Placental epithelial cell (primary cell): ENCODE data around the gene KRTAP10-7. TPM values are rescaled to one million over a fixed set of nuclear protein-coding genes. Genes with fewer than 3 reads are reported as not detected.

ENCODE experiments used
- total RNA-seq: library from RNA; depleted of rRNA; stranded (reverse); fragments of >200 nt; gene quantifications from 2 replicates; pipeline ENCODE4 v1.2.3, GENCODE V29; 2012

The KRTAP10-7 gene, protein sequence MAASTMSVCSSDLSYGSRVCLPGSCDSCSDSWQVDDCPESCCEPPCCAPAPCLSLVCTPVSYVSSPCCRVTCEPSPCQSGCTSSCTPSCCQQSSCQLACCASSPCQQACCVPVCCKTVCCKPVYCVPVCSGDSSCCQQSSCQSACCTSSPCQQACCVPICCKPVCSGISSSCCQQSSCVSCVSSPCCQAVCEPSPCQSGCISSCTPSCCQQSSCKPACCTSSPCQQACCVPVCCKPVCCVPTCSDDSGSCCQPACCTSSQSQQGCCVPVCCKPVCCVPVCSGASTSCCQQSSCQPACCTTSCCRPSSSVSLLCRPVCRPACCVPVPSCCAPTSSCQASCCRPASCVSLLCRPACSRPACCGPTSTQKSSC
- total RNA-seq, result not detected in 2 replicates

DNA sequence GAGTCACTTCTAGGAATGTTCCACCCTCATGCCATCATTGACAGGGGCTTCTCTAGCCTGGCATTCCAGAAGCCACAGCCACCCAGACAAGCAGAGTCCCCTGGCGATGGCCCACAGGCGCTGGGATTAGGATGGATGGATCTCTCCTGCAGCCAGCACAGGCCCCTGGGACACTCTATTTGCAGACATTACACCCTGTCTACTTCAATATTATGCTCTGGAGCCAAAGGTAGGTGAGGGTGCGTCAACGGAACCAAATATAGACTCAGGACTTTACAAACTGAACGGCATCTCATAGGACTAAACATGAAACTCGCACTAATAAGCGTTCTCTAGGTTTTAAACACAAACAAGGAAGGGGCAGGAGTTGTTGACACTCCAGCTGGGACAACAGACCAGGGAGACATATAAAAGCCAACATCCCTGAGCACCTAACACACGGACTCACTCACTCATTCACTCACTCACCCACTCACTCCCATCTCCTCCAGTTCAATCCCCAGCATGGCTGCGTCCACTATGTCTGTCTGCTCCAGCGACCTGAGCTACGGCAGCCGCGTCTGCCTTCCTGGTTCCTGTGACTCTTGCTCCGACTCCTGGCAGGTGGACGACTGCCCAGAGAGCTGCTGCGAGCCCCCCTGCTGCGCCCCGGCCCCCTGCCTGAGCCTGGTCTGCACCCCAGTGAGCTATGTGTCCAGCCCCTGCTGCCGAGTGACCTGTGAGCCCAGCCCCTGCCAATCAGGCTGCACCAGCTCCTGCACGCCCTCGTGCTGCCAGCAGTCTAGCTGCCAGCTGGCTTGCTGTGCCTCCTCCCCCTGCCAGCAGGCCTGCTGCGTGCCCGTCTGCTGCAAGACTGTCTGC lies at the start of gene KRTAP10-7:
KRTAP10-7 (plus strand) TSS at position 480 of the 861 bp plus-strand sequence; CDS start at position 505, 25 bp downstream.

DNA sequence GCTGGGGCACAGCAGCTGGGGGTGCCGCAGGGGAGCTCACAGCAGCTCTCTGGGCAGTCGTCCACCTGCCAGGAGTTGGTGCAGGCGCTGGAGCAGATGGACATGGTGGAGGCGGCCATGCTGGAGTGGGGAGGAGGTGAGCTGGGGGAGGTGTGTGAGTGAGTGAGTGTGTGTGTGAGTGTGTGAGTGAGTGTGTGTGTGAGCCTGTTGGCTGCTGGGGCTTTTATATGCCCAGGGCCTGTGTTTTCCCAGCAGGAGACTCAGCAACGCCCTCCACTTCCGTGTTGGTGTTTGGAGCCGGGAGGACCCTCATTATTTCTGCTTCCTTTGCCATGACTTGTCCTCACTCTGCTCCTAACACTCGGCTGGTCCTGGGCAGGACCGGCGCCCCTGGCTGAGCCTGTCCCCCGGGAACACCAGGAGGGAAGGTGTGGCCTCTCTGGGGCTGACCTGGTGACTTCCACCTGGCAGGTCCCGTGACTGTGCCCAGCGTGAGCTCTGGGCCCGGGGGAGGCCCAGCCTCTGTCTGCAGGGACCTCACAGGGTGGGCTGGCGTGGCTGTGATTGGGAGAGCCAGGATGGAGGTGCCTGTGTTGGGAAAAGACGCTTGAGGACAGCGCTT lies 48.9 kb upstream of the KRTAP10-7 start, which contains the start of gene KRTAP10-2:
KRTAP10-2 (minus strand) TSS at position 166 of the 622 bp plus-strand sequence; CDS start at position 119, 47 bp downstream.

DNA sequence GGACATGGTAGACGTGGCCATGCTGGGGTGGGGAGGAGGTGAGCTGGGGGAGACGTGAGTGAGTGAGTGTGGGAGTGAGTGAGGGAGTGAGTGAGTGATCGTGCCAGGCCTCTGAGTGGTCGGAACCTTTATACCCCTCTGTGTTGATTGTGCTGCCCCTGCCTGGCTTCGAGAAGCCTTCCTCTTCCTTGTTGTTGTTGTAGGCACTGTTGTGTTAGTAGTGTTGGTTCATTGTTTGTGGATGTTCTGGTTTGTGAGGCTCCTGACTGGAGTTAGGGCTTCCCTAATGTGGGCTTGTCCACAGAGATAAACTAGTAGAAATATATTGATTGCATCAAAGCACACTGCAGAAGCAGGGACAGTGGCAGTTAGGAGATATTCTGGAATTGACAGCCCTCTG lies 41.7 kb upstream of the KRTAP10-7 start, which contains the start of gene KRTAP10-3:
KRTAP10-3 (minus strand) TSS at position 101 of the 400 bp plus-strand sequence; CDS start at position 21, 80 bp downstream.

DNA sequence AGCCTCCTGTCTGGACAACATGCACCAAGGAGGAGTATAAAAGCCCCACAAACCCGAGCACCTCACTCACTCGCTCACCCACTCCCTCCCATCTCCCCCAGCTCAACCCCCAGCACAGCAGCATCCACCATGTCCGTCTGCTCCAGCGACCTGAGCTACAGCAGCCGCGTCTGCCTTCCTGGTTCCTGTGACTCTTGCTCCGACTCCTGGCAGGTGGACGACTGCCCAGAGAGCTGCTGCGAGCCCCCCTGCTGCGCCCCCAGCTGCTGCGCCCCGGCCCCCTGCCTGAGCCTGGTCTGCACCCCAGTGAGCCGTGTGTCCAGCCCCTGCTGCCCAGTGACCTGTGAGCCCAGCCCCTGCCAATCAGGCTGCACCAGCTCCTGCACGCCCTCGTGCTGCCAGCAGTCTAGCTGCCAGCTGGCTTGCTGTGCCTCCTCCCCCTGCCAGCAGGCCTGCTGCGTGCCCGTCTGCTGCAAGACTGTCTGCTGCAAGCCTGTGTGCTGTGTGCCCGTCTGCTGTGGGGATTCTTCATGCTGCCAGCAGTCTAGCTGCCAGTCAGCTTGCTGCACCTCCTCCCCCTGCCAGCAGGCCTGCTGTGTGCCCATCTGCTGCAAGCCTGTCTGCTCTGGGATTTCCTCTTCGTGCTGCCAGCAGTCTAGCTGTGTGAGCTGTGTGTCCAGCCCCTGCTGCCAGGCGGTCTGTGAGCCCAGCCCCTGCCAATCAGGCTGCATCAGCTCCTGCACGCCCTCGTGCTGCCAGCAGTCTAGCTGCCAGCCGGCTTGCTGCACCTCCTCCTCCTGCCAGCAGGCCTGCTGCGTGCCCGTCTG lies 26.6 kb upstream of the KRTAP10-7 start, which contains the start of gene KRTAP10-4:
KRTAP10-4 (plus strand) TSS at position 100 of the 827 bp plus-strand sequence; CDS start at position 130, 30 bp downstream.

DNA sequence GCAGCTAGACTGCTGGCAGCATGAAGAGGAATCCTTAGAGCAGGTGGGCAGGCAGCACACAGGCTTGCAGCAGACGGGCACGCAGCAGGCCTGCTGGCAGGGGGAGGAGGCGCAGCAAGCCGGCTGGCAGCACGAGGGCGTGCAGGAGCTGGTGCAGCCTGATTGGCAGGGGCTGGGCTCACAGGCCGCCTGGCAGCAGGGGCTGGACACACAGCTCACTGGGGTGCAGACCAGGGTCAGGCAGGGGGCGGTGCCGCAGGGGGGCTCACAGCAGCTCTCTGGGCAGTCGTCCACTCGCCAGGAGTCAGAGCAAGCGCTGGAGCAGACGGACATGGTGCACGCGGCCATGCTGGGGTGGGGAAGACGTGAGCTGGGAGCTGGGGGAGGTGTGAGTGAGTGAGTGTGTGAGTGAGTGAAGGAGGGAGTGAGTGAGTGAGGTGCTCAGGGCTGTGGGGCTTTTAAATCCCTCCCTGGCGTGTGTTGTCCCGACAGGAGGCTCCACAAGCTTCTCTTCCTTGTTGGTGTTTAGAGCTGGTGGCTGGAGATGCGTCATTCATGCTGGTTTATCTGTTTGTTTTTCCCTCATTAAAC lies 20.1 kb upstream of the KRTAP10-7 start, which contains the start of gene KRTAP10-5:
KRTAP10-5 (minus strand) TSS at position 374 of the 591 bp plus-strand sequence; CDS start at position 348, 26 bp downstream.

DNA sequence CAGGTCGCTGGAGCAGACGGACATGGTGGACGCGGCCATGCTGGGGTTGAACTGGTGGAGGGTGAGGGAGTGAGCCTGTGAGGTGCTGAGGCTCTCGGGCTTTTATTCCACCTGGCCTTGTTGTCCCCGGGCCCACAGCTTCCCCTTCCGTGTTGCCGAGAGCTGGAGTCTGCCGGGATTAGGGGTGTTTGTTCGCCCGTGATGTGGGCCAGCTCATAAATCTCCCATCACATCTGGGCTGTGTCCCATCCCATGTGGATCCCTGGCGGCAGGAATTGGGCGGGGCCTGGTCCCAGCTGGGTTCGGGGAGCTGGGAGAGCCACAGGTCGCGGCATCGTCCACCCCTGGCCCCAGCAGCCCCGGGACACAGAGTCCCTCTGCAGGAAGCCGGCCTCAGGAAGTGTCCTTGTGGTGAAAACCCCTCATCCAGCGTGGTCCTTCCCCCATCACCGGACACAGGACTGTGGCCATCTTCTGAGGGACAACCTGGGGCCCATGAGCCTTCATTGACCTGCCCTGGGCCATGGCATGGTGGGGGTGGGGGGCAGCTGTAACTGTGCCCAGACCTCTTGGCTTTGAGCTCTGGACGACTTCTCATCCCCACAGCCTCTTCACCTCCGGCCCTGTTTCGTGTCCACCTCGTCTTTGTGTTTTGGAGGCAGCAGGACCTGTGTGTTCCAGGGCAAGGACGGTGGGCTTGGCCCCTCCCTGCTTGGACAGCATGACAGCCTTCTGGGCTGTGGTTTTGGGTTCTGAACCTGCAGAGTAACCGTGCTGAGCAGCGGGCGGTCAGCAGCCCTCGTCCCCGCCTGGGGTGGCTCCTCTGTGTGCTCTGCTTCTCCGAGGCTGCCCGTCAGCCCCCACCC lies 7.7 kb upstream of the KRTAP10-7 start, which contains the start of gene KRTAP10-6:
KRTAP10-6 (minus strand) TSS at position 60 of the 866 bp plus-strand sequence; CDS start at position 39, 21 bp downstream.

DNA sequence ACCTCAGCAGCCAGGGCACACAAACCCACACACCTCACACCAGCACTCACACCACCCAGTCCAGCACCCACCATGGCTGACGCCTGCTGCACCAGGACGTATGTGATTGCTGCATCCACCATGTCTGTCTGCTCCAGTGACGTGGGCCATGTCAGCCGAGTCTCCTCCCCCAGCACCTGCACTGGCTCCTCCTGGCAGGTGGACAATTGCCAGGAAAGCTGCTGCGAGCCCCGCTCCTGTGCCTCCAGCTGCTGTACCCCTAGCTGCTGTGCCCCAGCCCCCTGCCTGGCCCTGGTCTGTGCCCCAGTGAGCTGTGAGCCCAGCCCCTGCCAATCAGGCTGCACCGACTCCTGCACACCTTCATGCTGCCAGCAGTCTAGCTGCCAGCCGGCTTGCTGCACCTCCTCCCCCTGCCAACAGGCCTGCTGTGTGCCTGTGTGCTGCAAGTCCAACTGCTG lies 11.7 kb downstream of the KRTAP10-7 start, which contains the start of gene KRTAP10-8:
KRTAP10-8 (plus strand) TSS at position 51 of the 458 bp plus-strand sequence; CDS start at position 73, 22 bp downstream.

DNA sequence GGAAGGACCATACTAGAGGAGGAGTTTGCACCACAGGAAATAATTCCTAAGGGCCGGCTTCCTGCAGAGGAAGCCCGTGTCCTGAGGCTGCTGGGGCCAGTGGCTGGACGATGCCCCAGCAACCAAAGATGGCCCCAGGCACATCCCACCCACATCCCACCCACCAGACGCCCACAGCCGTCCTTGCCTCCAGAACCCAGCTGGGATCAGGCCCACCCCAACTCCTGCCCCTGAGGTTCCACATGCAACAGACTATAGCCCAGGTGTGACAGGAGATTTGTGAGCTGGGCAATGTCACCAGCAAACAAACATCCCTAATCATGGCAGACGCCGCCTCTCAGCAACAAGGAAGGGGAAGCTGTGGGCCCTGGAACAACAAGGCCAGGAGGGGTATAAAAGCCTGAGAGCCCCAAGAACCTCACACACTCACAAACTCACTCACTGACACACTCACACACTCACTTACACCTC lies 26.3 kb downstream of the KRTAP10-7 start, which contains the start of gene KRTAP10-9:
KRTAP10-9 (plus strand) TSS at position 421 of the 471 bp plus-strand sequence. CDS start 79 bp downstream, outside the sequence.

DNA sequence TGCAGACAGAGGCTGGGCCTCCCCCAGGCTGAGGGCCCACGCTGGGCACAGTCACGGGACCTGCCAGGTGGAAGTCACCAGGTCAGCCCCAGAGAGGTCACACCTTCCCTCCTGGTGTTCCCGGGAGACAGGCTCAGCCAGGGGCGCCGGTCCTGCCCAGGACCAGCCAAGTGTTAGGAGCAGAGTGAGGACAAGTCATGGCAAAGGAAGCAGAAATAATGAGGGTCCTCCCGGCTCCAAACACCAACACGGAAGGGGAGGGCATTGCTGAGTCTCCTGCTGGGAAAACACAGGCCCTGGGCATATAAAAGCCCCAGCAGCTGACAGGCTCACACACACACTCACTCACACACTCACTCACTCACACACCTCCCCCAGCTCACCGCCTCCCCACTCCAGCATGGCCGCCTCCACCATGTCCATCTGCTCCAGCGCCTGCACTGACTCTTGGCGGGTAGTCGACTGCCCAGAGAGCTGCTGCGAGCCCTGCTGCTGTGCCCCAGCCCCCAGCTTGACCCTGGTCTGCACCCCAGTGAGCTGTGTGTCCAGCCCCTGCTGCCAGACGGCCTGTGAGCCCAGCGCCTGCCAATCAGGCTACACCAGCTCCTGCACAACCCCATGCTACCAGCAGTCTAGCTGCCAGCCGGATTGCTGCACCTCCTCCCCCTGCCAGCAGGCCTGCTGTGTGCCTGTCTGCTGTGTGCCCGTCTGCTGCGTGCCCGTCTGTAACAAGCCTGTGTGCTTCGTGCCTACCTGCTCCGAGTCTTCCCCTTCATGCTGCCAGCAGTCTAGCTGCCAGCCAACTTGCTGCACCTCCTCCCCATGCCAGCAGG lies 36.8 kb downstream of the KRTAP10-7 start, which contains the start of gene KRTAP10-10:
KRTAP10-10 (plus strand) TSS at position 339 of the 833 bp plus-strand sequence; CDS start at position 401, 62 bp downstream.

DNA sequence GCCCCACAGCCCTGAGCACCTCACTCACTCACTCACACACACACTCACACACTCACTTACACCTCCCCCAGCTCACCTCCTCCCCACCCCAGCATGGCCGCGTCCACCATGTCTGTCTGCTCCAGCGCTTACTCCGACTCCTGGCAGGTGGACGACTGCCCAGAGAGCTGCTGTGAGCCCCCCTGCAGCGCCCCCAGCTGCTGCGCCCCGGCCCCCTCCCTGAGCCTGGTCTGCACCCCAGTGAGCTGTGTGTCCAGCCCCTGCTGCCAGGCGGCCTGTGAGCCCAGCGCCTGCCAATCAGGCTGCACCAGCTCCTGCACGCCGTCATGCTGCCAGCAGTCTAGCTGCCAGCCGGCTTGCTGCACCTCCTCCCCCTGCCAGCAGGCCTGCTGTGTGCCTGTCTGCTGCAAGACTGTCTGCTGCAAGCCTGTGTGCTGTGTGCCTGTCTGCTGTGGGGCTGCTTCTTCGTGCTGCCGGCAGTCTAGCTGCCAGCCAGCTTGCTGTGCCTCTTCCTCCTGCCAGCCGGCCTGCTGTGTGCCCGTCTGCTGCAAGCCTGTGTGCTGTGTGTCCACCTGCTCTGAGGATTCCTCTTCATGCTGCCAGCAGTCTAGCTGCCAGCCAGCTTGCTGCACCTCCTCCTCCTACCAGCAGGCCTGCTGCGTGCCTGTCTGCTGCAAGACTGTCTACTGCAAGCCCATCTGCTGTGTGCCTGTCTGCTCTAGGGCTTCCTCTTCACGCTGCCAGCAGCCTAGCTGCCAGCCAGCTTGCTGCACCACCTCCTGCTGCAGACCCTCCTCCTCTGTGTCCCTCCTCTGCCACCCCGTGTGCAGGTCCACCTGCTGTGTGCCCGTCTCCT lies 46.2 kb downstream of the KRTAP10-7 start, which contains the start of gene KRTAP10-11:
KRTAP10-11 (plus strand) TSS at position 49 of the 856 bp plus-strand sequence; CDS start at position 94, 45 bp downstream.

Other genes starting within 250 kb of the KRTAP10-7 start
- 0.11 TPM in 1 of 2 replicates, not detected in the other for gene TRPM2, start 247.0 kb upstream of the KRTAP10-7 start, total RNA-seq
- 1.1 and 1.2 TPM in 2 replicates for gene LRRC3, start 145.1 kb upstream of the KRTAP10-7 start, total RNA-seq
- not detected in 2 replicates for gene KRTAP10-1, start 60.4 kb upstream of the KRTAP10-7 start, total RNA-seq
- not detected in 2 replicates for gene KRTAP10-2, start 49.1 kb upstream of the KRTAP10-7 start, total RNA-seq
- gene KRTAP10-3, start 41.8 kb upstream of the KRTAP10-7 start, total RNA-seq, result not detected in 2 replicates
- not detected in 2 replicates for gene KRTAP10-4, start 26.9 kb upstream of the KRTAP10-7 start, total RNA-seq
- gene KRTAP10-5, start 20.0 kb upstream of the KRTAP10-7 start, total RNA-seq, result not detected in 2 replicates
- not detected in 2 replicates for gene KRTAP10-6, start 8.1 kb upstream of the KRTAP10-7 start, total RNA-seq
- gene KRTAP10-8, start 11.5 kb downstream of the KRTAP10-7 start, total RNA-seq, result not detected in 2 replicates
- not detected in 2 replicates for gene KRTAP10-9, start 26.5 kb downstream of the KRTAP10-7 start, total RNA-seq
- not detected in 2 replicates for gene KRTAP10-10, start 36.8 kb downstream of the KRTAP10-7 start, total RNA-seq
- not detected in 2 replicates for gene KRTAP10-11, start 45.8 kb downstream of the KRTAP10-7 start, total RNA-seq
- not detected in 2 replicates for gene KRTAP12-4, start 54.1 kb downstream of the KRTAP10-7 start, total RNA-seq
- not detected in 2 replicates for gene KRTAP12-3, start 57.3 kb downstream of the KRTAP10-7 start, total RNA-seq
- gene KRTAP12-2, start 66.3 kb downstream of the KRTAP10-7 start, total RNA-seq, result not detected in 2 replicates
- gene KRTAP12-1, start 81.6 kb downstream of the KRTAP10-7 start, total RNA-seq, result not detected in 2 replicates
- not detected in 2 replicates for gene KRTAP10-12, start 96.6 kb downstream of the KRTAP10-7 start, total RNA-seq
- not detected in 2 replicates for gene TSPEAR, start 111.0 kb downstream of the KRTAP10-7 start, total RNA-seq
- gene UBE2G2, start 201.2 kb downstream of the KRTAP10-7 start, total RNA-seq, result 42.8 and 43.3 TPM in 2 replicates
- gene SUMO3, start 217.5 kb downstream of the KRTAP10-7 start, total RNA-seq, result 66.7 and 112 TPM in 2 replicates